Lung (tissue), 12 donors: Measurements from ENCODE around the gene SNED1. TPM values are rescaled to one million over a fixed set of nuclear protein-coding genes. Genes with fewer than 3 reads are reported as not detected.

Source experiments
- ATAC-seq: fragments of 200-7000 bp; cut with Tn5 transposase; one replicate; pipeline ENCODE4 v1.9.1; 2020; ENCODE audit warnings: moderate number of reproducible peaks; ENCODE audit not compliant: insufficient read depth, low FRiP score
- DNase-seq, 3 donors: peaks; one replicate each; pipeline ENCODE4 v3.0.0-alpha.2; 2013 to 2017
- H3K27ac ChIP-seq, 2 donors: one replicate each; pipeline ENCODE4 v1.5.1; 2013; ENCODE audit warnings: mild to moderate bottlenecking in 2 of 2, moderate library complexity in 2 of 2, control low read depth in 1 of 2, inconsistent platforms in 1 of 2, low read depth in 1 of 2, low read length in 1 of 2
- H3K27me3 ChIP-seq, 3 donors: one replicate each; pipeline ENCODE4 v1.5.1; 2013; ENCODE audit warnings: low read length in 2 of 3; ENCODE audit not compliant: control insufficient read depth in 3 of 3, insufficient read depth in 3 of 3
- H3K36me3 ChIP-seq, 4 donors: one replicate each; pipeline ENCODE4 v1.5.1; 2013; ENCODE audit warnings: low read length in 4 of 4, mild to moderate bottlenecking in 1 of 4, moderate library complexity in 1 of 4; ENCODE audit not compliant: control insufficient read depth in 4 of 4, insufficient read depth in 4 of 4
- H3K4me1 ChIP-seq, 5 donors: one replicate each; pipeline ENCODE4 v1.5.1; 2013; ENCODE audit warnings: low read length in 5 of 5, mild to moderate bottlenecking in 2 of 5, moderate library complexity in 1 of 5; ENCODE audit not compliant: control insufficient read depth in 5 of 5, insufficient read depth in 5 of 5
- H3K4me3 ChIP-seq: one replicate; pipeline ENCODE4 v1.5.1; 2013; ENCODE audit warnings: mild to moderate bottlenecking, control low read depth, moderate library complexity
- H3K9ac ChIP-seq, 2 donors: one replicate each; pipeline ENCODE4 v1.5.1; 2013; ENCODE audit warnings: low read length in 2 of 2, control low read depth in 1 of 2; ENCODE audit not compliant: insufficient read depth in 1 of 2
- H3K9me3 ChIP-seq, 4 donors: one replicate each; pipeline ENCODE4 v1.5.1; 2013; ENCODE audit warnings: low read length in 3 of 4, mild to moderate bottlenecking in 1 of 4, moderate library complexity in 1 of 4; ENCODE audit not compliant: control insufficient read depth in 4 of 4, insufficient read depth in 3 of 4
- CTCF ChIP-seq: IDR thresholded peaks from 2 replicates; pipeline ENCODE4 v1.5.1; 2012; ENCODE audit warnings: mild to moderate bottlenecking; ENCODE audit errors: control extremely low read depth, extremely low read depth
- WGBS, 2 donors: extraction: QIAGEN DNeasy Blood & Tissue Kit; methylation state at CpG; one replicate each; pipeline ENCODE4 v1.1.7; 2013; 5-methylcytosine and 5-hydroxymethylcytosine counted together
- polyA plus RNA-seq, 2 donors: library from polyadenylated mRNA; stranded (reverse); fragments of 200-250 nt; gene quantifications; one replicate each; pipeline ENCODE4 v1.2.1, GENCODE V29; 2013
- total RNA-seq, 2 donors: library from RNA; depleted of rRNA in 1 of 2; stranded (reverse); fragments of >200 nt in 1 of 2; gene quantifications; one replicate each; pipeline ENCODE4 v1.2.1, GENCODE V29; 2014 to 2021
- donor health status: control.
- donor health status: control.
- donor health status: Bipolar disorder and iron deficiency.
- donor health status: healthy.
- donor health status: DM: yes; HTN: yes; CAD: no.

SNED1 gene
- total and polyA plus RNA-seq, 4 donors: 5.9 to 74.6 (median 34.7) TPM

- Histone ChIP-seq H3K27ac (no peak overlapping the region), H3K36me3 (peaks cover 0 to 32% (median 20%) of the 10 kb centered on the region in 4 donors), H3K4me3 (no peak overlapping the region), H3K4me1 (peaks cover 0 to 7% (median 0%) of the 10 kb centered on the region in 5 donors), H3K9ac (no peak overlapping the region), H3K27me3 (peaks cover 0 to 2% (median 0%) of the 10 kb centered on the region in 3 donors), H3K9me3 (no peaks in the 10 kb centered on the region)
- no peak for ATAC-seq
- WGBS, 2 donors: 91 to 92% methylated on average over 23 of the region's 23 CpGs
- no peak for DNase-seq
- no peak for TF ChIP-seq CTCF
These were observed 66.5 kb downstream of the SNED1 start for GRCh38 chr2:241064802-241065354.

GRCh38 chr2:241065355-241065803, 67.0 kb downstream of the SNED1 start:
- TF ChIP-seq CTCF: no peak
- no peak overlapping the region for H3K9ac ChIP-seq
- no peak overlapping the region for H3K4me3 ChIP-seq
- ATAC-seq (no peak), DNase-seq (no peak)
- no peaks in the 10 kb centered on the region for H3K9me3 ChIP-seq
- peaks cover 0 to 37% (median 22%) of the 10 kb centered on the region in 4 donors for H3K36me3 ChIP-seq
- peaks cover 0 to 7% (median 0%) of the 10 kb centered on the region in 5 donors for H3K4me1 ChIP-seq
- no peak overlapping the region for H3K27ac ChIP-seq
- H3K27me3 ChIP-seq: peaks cover 0 to 2% (median 0%) of the 10 kb centered on the region in 3 donors
- 94 to 95% methylated on average over 25 to 27 of the region's 27 CpGs for WGBS, 2 donors

- Histone ChIP-seq H3K27me3 (no peaks in the 10 kb centered on the region), H3K9ac (no peak overlapping the region), H3K4me3 (no peak overlapping the region), H3K27ac (no peak overlapping the region), H3K4me1 (peaks cover 0 to 7% (median 0%) of the 10 kb centered on the region in 5 donors), H3K9me3 (no peaks in the 10 kb centered on the region), H3K36me3 (peaks cover 0 to 45% (median 25%) of the 10 kb centered on the region in 4 donors)
- ATAC-seq (no peak), DNase-seq (no peak)
- no peak for TF ChIP-seq CTCF
- 94% methylated on average over 20 to 21 of the region's 21 CpGs for WGBS, 2 donors
These were observed 67.9 kb downstream of the SNED1 start for GRCh38 chr2:241066171-241066892.
